Mammary epithelial cell (primary cell): ENCODE data around the gene SLC22A7.

Experiments
- CTCF ChIP-seq, 2 donors: IDR thresholded peaks in 1 of 2; conservative IDR thresholded peaks in 1 of 2; 2 replicates each; pipeline ENCODE4 v1.5.1; 2011 to 2012; ENCODE audit warnings: inconsistent platforms in 2 of 2, low read length in 2 of 2, mild to moderate bottlenecking in 2 of 2, control low read depth in 1 of 2, low read depth in 1 of 2; ENCODE audit not compliant: insufficient read depth in 1 of 2; ENCODE audit errors: extremely low read depth in 1 of 2
- EZH2 ChIP-seq: IDR thresholded peaks from 2 replicates; pipeline ENCODE4 v1.6.1; 2012; ENCODE audit warnings: low read length, inconsistent platforms, borderline replicate concordance

- TF ChIP-seq CTCF (conservative IDR thresholded peaks at IDR 0.05 in 1 of 2, IDR thresholded peaks at IDR 0.05 in 1 of 2; ENCODE audit: extremely low read depth in 1 of 2, insufficient read depth in 1 of 2, low read depth in 1 of 2, low read length in 2 of 2) (no peak), EZH2 (no peak)
These were observed 44.7 kb upstream of the SLC22A7 start for GRCh38 chr6:43253401-43253800.
